GM06990 (cell line): ENCODE measurements around the gene EYS.

Experiments used
- DNase-seq: peaks from one replicate; pipeline ENCODE4 v3.0.0-alpha.2; 2011; ENCODE audit not compliant: insufficient read length; ENCODE audit errors: extremely low read depth
- H3K27me3 ChIP-seq: replicated peaks from 2 replicates; pipeline ENCODE4 v1.6.0; 2011; ENCODE audit warnings: low read length; ENCODE audit not compliant: control insufficient read depth, insufficient read depth
- H3K36me3 ChIP-seq: 2 replicates; pipeline ENCODE4 v1.5.1; 2011; ENCODE audit warnings: low read length; ENCODE audit not compliant: control insufficient read depth, insufficient read depth
- H3K4me3 ChIP-seq: replicated peaks from 2 replicates; pipeline ENCODE4 v1.5.1; 2011; ENCODE audit warnings: low read depth, mild to moderate bottlenecking, control low read depth, low read length
- CTCF ChIP-seq: IDR thresholded peaks from 2 replicates; pipeline ENCODE4 v1.5.1; 2011; ENCODE audit warnings: low read length, control low read depth, mild to moderate bottlenecking, inconsistent platforms; ENCODE audit not compliant: insufficient read depth, poor library complexity, severe bottlenecking

Gene EYS

GRCh38 chr6:63690221-63690620 lies 2016.8 kb downstream of the EYS start:
- H3K36me3 ChIP-seq: no peaks in the 10 kb centered on the region; the same call in 1 of the 2 replicates
- no peak for TF ChIP-seq CTCF
- no peak overlapping the region for H3K4me3 ChIP-seq
- no peaks in the 10 kb centered on the region for H3K27me3 ChIP-seq
- DNase-seq: no peak

GRCh38 chr6:63689421-63689820 lies 2017.6 kb downstream of the EYS start:
- Histone ChIP-seq H3K27me3 (no peaks in the 10 kb centered on the region), H3K4me3 (no peak overlapping the region), H3K36me3 (no peaks in the 10 kb centered on the region; the same call in 1 of the 2 replicates)
- no peak for DNase-seq
- TF ChIP-seq CTCF: no peak

GRCh38 chr6:63685446-63686379 lies 2021.3 kb downstream of the EYS start:
- no peaks in the 10 kb centered on the region; the same call in 1 of the 2 replicates for H3K36me3 ChIP-seq
- H3K27me3 ChIP-seq: no peaks in the 10 kb centered on the region
- no peak for TF ChIP-seq CTCF
- DNase-seq: peak; percentile 20
- H3K4me3 ChIP-seq: no peak overlapping the region; the same call in 1 of the 2 replicates

GRCh38 chr6:63683071-63683603 lies 2023.9 kb downstream of the EYS start:
- DNase-seq: peak; percentile 33
- Histone ChIP-seq H3K27me3 (no peaks in the 10 kb centered on the region), H3K36me3 (no peaks in the 10 kb centered on the region; the same call in 1 of the 2 replicates), H3K4me3 (no peak overlapping the region)
- TF ChIP-seq CTCF: no peak

GRCh38 chr6:63677282-63677681 lies 2029.7 kb downstream of the EYS start:
- no peak for TF ChIP-seq CTCF
- no peak overlapping the region for H3K4me3 ChIP-seq
- H3K36me3 ChIP-seq: no peaks in the 10 kb centered on the region
- no peaks in the 10 kb centered on the region for H3K27me3 ChIP-seq
- no peak for DNase-seq
